ENCODE measurements around the gene NFE2L1.
A peak's percentile ranks its signal among the peaks of the same experiment; 100 is the strongest.
"Not testable (repeated sequence)": the region's sequence is repeated elsewhere in the genome, so short reads cannot be mapped to it uniquely, and the experiment has no call there.

Gene NFE2L1

GRCh38 chr17:48023400-48024148 lies 24.6 kb upstream of the NFE2L1 start:
- DNase-seq, result peak; percentile 41

- peak; percentile 50 for DNase-seq
These were observed 23.8 kb upstream of the NFE2L1 start for GRCh38 chr17:48024149-48025039.

GRCh38 chr17:48025040-48025903 lies 22.9 kb upstream of the NFE2L1 start:
- DNase-seq, result peak; percentile 96

- DNase-seq, result no peak
These were observed 22.2 kb upstream of the NFE2L1 start for GRCh38 chr17:48025904-48026501.

- peak; percentile 61 for DNase-seq
These were observed 21.4 kb upstream of the NFE2L1 start for GRCh38 chr17:48026502-48027321.

- no peak for DNase-seq
These were observed 20.7 kb upstream of the NFE2L1 start for GRCh38 chr17:48027322-48027981.

- no peak for DNase-seq
These were observed 19.4 kb upstream of the NFE2L1 start for GRCh38 chr17:48028736-48029135.

GRCh38 chr17:48030531-48030930 lies 17.6 kb upstream of the NFE2L1 start:
- no peak for DNase-seq

GRCh38 chr17:48031966-48032365 lies 16.2 kb upstream of the NFE2L1 start:
- no peak for DNase-seq

GRCh38 chr17:48034734-48035133 lies 13.4 kb upstream of the NFE2L1 start:
- not testable (repeated sequence) for DNase-seq

- no peak for DNase-seq
These were observed 11.5 kb upstream of the NFE2L1 start for GRCh38 chr17:48036693-48037035.

- DNase-seq, result peak; percentile 53
These were observed 10.9 kb upstream of the NFE2L1 start, which contains the start of gene COPZ2 for GRCh38 chr17:48037036-48037837. TSS of gene COPZ2 (minus strand) at chr17:48037797. CDS start at chr17:48037777, 20 bp downstream.

GRCh38 chr17:48037838-48038323 lies 10.3 kb upstream of the NFE2L1 start:
- DNase-seq, result no peak

GRCh38 chr17:48038687-48039086 lies 9.5 kb upstream of the NFE2L1 start:
- DNase-seq, result no peak

GRCh38 chr17:48043176-48043575 lies 5.0 kb upstream of the NFE2L1 start:
- no peak for DNase-seq

GRCh38 chr17:48044851-48045250 lies 3.3 kb upstream of the NFE2L1 start:
- DNase-seq, result no peak

GRCh38 chr17:48045316-48046001 lies 2.7 kb upstream of the NFE2L1 start:
- no peak for DNase-seq

GRCh38 chr17:48046296-48046695 lies 1.9 kb upstream of the NFE2L1 start:
- no peak for DNase-seq

- no peak for DNase-seq
These were observed 932 bp upstream of the NFE2L1 start for GRCh38 chr17:48047113-48047740.
